Calu3 (cell line): ENCODE results near the gene MAP1LC3C. TPM values are rescaled to one million over a fixed set of nuclear protein-coding genes. Genes with fewer than 3 reads are reported as not detected.

ENCODE experiments used
- BruUV-seq: library from RNA; stranded (reverse); fragments of 400-500 nt; replicated peaks from 2 replicates; lab custom pipeline; 2021; lab: Mats Ljungman, UMichigan
- CTCF ChIA-PET: fragments of 300-600 bp; sonication (Branson Sonifier 250); formaldehyde crosslinking; loops from one replicate; lab custom pipeline; 2022; ENCODE audit warnings: antibody characterized with exemption; lab: Charles Lee
- DNase-seq: peaks from one replicate; pipeline ENCODE4 v3.0.0; 2022
- H3K27ac Mint-ChIP-seq: one replicate; pipeline ENCODE4 v1.8.0; 2022; ENCODE audit warnings: mixed read lengths; ENCODE audit not compliant: unreplicated experiment
- H3K27me3 Mint-ChIP-seq: one replicate; pipeline ENCODE4 v1.8.0; 2022; ENCODE audit warnings: mixed read lengths; ENCODE audit not compliant: unreplicated experiment
- H3K36me3 Mint-ChIP-seq: one replicate; pipeline ENCODE4 v1.8.0; 2022; ENCODE audit warnings: mild to moderate bottlenecking, moderate library complexity, mixed read lengths; ENCODE audit not compliant: insufficient read depth, unreplicated experiment
- H3K4me1 Mint-ChIP-seq: one replicate; pipeline ENCODE4 v1.8.0; 2022; ENCODE audit warnings: mild to moderate bottlenecking, low read depth, mixed read lengths; ENCODE audit not compliant: unreplicated experiment
- H3K4me3 Mint-ChIP-seq: one replicate; pipeline ENCODE4 v1.8.0; 2022; ENCODE audit warnings: mild to moderate bottlenecking, low read depth, moderate library complexity, mixed read lengths; ENCODE audit not compliant: unreplicated experiment
- H3K9me3 Mint-ChIP-seq: one replicate; pipeline ENCODE4 v1.8.0; 2022; ENCODE audit warnings: low read depth, mixed read lengths; ENCODE audit not compliant: unreplicated experiment
- intact Hi-C: fragments of 100-400 bp; cut with micrococcal nuclease; formaldehyde crosslinking; loops from one replicate; pipeline ENCODE4 v1.10.0; 2022; ENCODE audit not compliant: unreplicated experiment
- total RNA-seq: library from RNA; stranded (reverse); gene quantifications from 2 replicates; pipeline ENCODE4 v1.2.3, GENCODE V29; 2022
- TF ChIP-seq, protein P1 (sequence below): fragments of 200-600 bp; IDR thresholded peaks from one replicate; pipeline ENCODE4 v1.8.0; 2022; ENCODE audit warnings: antibody characterized with exemption; ENCODE audit not compliant: unreplicated experiment

MAP1LC3C gene
- total RNA-seq, 1 experiment from 2014 or later: not detected

DNA sequence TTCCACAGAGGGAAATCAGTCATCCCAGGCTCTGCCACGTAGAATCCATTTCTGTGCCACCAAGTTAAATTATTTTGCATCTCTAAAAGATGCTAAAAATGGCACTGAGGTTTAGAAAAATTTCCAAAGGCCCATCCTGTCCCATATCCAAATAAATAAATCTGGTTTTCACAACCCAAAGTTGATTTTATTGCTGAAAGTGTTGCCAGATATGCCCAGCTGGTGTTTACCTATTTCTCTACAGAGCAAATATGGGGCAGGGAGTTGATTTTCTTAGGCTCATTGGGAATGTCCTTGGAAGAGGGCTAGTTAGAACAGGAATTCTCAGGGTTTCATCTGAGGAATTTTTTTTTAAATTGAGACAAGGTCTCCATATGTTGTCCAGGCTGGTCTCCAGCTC lies 19.0 kb downstream of the MAP1LC3C start:
- CTCF ChIA-PET: no interaction called here

DNA sequence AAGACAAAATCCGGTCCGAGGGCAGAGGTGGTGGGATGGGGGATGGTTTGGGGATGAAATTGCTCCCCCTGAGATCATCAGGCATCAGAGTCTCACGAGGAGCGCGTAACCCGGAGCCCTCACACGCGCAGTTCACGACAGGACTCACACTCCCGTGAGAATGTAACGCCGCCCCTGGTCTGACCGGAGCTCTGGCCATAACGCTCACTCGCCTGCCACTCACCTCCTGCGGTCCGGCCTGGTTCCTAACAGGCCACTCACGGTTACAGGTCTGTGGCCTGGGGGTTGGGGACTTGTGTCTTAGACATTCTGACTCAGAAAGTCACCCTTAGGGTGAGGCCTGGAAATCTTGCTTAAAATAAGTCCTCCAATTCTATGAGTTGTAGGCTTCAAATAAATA lies 19.8 kb downstream of the MAP1LC3C start:
- CTCF ChIA-PET: no interaction called here
- BruUV-seq: no TSS peak
- Mint-ChIP-seq H3K9me3 (no peaks in the 10 kb centered on the region), H3K4me3 (no peak overlapping the region), H3K27me3 (no peaks in the 10 kb centered on the region), H3K27ac (no peak overlapping the region), H3K4me1 (no peaks in the 10 kb centered on the region), H3K36me3 (peaks cover 3% of the 10 kb centered on the region)
- intact Hi-C loops: no loop called here
- DNase-seq: no peak
- TF ChIP-seq, protein P1, sequence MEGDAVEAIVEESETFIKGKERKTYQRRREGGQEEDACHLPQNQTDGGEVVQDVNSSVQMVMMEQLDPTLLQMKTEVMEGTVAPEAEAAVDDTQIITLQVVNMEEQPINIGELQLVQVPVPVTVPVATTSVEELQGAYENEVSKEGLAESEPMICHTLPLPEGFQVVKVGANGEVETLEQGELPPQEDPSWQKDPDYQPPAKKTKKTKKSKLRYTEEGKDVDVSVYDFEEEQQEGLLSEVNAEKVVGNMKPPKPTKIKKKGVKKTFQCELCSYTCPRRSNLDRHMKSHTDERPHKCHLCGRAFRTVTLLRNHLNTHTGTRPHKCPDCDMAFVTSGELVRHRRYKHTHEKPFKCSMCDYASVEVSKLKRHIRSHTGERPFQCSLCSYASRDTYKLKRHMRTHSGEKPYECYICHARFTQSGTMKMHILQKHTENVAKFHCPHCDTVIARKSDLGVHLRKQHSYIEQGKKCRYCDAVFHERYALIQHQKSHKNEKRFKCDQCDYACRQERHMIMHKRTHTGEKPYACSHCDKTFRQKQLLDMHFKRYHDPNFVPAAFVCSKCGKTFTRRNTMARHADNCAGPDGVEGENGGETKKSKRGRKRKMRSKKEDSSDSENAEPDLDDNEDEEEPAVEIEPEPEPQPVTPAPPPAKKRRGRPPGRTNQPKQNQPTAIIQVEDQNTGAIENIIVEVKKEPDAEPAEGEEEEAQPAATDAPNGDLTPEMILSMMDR: no peak

More for the DNA sequence above, 19.0 kb downstream of the MAP1LC3C start:
- no TSS peak for BruUV-seq
- Mint-ChIP-seq H3K4me3 (no peak overlapping the region), H3K9me3 (no peaks in the 10 kb centered on the region), H3K27ac (no peak overlapping the region), H3K4me1 (no peaks in the 10 kb centered on the region), H3K36me3 (peaks cover 3% of the 10 kb centered on the region), H3K27me3 (no peaks in the 10 kb centered on the region)
- DNase-seq: no peak
- TF ChIP-seq, protein P1: no peak
- intact Hi-C loops: loop anchor here (10.0 kb wide), 1 partner anchor 365 kb away; no protein-coding TSS in a partner anchor

DNA sequence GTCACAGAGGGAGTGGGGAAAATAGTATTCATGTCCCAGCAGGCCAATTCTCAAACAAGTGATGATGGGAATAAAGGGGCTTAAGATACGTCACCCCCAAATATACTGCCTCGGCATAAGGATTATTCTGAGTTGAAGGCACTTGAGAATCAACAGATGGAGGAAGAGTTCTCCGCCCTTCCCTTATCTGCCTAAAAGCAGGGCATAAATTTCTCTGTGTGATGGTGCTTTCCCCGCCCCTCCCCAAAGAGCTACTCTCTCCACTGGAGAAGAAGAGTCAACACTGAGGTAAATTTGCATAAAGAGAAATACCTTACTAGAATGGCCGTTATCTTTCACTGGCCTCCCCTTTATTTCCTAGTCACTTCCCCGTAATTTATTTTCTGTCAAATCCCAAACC lies 22.7 kb downstream of the MAP1LC3C start:
- H3K27ac Mint-ChIP-seq: no peak overlapping the region
- no peak overlapping the region for H3K4me3 Mint-ChIP-seq
- no peaks in the 10 kb centered on the region for H3K4me1 Mint-ChIP-seq
- CTCF ChIA-PET: no interaction called here
- DNase-seq: no peak
- intact Hi-C loops: no loop called here
- no TSS peak for BruUV-seq
- H3K36me3 Mint-ChIP-seq: peaks cover 3% of the 10 kb centered on the region
- no peaks in the 10 kb centered on the region for H3K27me3 Mint-ChIP-seq
- no peaks in the 10 kb centered on the region for H3K9me3 Mint-ChIP-seq
- TF ChIP-seq, protein P1: no peak

DNA sequence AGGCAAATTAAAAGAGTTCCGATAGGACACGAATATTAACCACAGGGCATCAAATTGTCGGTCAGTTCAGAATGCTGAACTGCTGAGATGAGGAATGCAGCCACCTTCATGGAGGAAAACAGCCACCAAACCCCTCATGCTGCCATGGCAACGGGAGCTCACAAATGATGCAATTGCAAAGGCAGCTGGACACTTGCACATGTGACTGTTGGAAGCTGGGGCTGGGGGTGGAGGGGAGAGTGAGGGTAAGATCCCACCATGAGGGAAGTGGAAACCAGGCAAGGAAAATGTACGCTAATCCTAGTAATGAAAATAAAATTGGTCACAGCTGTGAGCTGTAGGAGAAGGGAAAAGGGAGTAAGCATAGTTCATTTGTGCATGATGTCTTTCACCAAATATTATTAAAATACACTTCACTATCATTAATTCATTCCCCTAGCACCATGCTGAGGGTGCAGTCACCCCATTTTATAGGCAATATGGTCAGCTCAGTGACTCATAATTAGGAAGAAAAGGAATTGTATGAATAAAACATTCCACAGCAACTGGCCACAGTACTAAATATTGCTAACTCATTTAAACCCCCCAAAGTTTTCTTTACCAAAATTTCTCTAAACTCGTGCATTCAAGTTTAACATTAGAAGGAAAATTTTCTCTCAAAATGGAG lies 26.1 kb downstream of the MAP1LC3C start:
- DNase-seq: no peak
- no peak overlapping the region for H3K4me3 Mint-ChIP-seq
- no peaks in the 10 kb centered on the region for H3K36me3 Mint-ChIP-seq
- H3K9me3 Mint-ChIP-seq: no peaks in the 10 kb centered on the region
- CTCF ChIA-PET: interaction anchor here (0.6 to 1.5 kb wide), 2 partner anchors 13 to 31 kb away, joined by 3 read pairs; no protein-coding TSS in a partner anchor
- no peaks in the 10 kb centered on the region for H3K4me1 Mint-ChIP-seq
- no TSS peak for BruUV-seq
- no peaks in the 10 kb centered on the region for H3K27me3 Mint-ChIP-seq
- TF ChIP-seq, protein P1: no peak
- H3K27ac Mint-ChIP-seq: no peak overlapping the region
- intact Hi-C loops: no loop called here
